HG02981 (cell line): Measurements from ENCODE around the gene SYT9.
"Not testable (repeated sequence)": the region's sequence is repeated elsewhere in the genome, so short reads cannot be mapped to it uniquely, and the experiment has no call there.

ENCODE experiments used
- ATAC-seq: cut with Tn5 transposase; IDR thresholded peaks from one replicate; pipeline ENCODE4 v1.9.1; 2021; ENCODE audit warnings: mild to moderate bottlenecking, moderate library complexity; ENCODE audit not compliant: unreplicated experiment

SYT9 gene

DNA sequence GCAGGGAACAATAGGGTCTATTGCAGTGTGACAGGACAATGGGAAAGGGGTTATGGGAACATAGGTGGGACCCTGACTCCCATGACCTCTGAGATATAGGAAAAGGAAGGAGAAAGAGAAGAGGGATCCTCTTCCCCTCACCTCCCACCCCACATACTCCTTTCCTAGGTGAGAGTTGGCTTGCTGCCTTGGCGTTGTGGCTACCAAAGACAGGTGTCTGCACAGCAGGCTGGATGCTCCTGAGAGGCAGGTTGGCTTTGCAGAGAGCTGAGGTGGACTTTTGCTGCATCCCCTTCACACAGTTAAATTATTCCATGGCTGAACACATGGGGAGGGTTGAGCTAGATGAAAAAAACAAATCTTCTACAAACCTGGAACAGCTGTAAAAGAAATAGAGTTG, 80.7 kb downstream of the SYT9 start:
- no peak for ATAC-seq

DNA sequence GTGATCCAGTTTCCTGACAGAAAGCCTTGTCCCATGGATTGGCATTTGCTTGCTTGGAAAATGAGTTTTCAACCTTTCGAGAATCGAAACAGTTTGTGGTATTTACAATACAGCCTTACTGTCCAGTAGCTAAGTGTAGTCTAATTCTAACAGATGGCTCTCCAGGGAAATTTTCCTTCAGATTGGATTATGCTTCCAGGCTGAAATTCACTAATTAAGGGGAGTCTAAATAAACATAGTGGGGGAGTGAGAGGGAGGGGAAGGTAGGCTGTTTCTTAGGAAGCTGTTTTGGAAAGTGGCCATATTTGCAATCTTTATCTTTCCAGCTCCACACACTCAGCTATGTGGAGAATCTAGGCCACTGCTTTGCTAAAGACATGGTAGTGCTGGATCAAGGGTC, 81.3 kb downstream of the SYT9 start:
- ATAC-seq = no peak

DNA sequence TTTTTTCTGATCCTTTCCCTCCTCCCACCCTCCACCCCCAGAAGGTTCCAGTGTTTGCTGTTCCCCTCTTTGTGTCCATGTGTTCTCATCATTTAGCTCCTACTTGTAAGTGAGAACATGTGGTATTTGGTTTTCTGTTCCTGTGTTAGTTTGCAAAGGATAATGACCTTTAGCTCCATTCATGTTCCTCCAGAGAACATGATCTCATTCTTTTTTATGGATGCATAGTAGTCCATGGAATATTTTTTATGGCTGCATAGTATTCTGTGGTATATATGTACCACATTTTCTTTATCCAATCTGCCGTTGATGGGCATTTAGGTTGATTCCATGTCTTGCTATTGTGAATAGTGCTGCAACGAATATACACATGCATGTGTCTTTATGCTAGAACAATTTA, 83.7 kb downstream of the SYT9 start:
- ATAC-seq = not testable (repeated sequence)

DNA sequence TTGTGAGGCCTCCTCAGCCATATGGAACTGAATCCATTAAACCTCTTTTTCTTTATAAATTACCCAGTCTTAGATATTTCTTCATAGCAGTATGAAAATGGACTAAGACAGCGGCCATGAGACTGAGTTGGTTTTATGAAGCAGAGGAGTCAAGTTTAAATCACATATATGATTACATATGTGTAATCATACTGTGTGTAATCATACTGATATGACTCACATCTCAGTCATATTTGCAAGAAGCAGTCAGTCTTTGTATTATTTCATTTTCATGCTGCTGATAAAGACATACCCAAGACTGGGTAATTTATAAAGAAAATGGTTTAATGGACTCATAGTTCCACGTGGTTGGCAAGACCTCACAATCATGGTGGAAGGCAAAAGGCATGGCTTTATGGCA, 89.8 kb downstream of the SYT9 start:
- ATAC-seq = no peak

DNA sequence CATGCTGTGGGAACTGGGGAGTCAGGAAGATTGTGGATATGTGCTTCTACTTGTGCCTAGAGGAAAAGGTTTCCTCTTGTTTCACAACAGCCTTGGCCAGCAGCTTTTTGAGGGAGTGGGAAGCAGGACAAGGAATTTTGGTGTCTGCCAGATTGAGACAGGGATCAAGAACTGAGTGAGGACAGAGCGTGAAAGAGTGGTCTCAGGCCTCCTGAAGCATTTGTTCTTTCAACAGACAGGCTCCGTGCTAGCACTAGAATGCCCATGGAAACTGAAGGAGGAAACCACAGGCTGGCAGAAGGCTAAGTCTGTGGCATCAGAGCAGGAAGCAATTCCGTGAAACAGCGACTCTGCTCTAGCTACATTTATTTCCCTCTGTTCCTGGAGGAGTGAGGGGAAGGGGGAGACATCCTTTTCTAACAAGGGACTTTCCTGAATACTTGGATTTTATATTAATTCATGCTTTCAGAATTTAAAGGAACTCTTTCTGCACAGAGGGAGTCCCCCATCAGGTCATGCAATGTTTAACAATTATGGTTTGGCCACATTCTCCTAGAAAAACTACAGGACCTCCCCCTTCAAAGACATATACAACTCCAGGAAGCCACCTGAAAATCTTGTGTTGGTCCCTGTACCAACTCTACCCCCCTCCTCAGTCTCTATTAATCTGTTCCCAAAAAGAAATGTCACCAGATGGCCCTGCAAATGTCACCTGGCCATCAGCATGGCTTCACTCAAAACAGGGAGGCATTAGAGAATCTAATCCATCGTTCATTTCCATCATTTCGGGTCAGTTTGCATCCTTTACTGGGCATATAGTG, 96.1 kb downstream of the SYT9 start:
- no peak for ATAC-seq

DNA sequence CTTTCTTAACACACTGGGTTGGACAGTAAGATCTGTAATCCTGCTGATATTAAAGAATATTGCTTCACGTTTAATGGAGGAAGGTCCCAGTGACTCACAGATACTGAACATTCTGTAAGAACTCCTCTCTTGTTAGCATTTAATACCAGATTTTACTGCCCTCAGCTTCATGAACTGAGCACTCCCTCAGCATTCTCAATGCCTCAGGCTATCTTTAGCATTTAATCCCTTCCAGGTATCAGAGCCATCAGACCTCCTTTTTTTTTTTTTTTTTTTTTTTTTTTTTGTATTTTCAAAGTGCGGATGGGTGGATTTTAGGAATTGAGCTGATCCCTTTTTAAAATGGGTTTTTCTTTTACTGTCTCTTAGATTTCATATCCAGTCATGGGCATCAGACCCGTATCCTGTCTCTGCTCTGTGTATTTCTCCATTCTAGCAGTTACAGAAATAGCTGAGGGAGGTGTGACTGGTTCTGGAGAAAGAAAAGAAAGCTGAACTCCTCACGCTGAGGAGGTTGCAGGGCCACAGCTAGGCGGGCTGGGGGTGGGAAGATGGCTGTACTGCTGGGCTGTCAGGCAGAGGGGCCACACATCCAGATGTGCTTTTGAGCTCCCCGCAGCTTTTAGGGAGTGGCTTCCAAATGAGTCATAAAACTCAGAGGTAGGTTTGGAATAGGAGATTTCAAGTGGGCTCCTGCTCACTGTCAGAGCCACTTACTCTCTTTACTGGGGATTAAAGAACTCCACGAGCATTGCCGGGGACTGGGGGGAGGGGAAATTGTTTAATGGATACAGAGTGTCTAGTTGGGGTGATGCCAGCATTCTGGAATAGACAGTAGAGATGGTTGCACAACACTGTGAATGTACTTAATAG, 97.0 kb downstream of the SYT9 start:
- ATAC-seq = no peak

DNA sequence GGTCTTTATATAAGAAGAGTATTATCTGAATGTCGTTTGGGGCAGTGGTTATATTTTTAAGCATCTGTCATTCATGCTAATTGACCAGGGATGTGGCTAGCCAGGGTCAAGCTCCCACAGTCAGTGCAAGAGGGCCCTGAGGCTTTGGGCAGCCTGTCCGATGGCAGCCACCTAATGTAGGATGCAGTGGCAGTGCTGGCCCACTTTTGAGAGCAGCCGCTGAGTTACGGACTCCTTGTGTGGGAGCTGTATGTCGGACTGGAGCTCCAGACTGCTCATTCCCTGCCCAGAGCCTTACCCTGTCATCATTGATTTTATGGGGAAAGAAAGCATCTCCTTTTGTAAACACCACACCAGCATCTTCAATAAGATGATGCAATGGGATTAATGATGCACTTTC, 99.5 kb downstream of the SYT9 start:
- ATAC-seq = no peak

DNA sequence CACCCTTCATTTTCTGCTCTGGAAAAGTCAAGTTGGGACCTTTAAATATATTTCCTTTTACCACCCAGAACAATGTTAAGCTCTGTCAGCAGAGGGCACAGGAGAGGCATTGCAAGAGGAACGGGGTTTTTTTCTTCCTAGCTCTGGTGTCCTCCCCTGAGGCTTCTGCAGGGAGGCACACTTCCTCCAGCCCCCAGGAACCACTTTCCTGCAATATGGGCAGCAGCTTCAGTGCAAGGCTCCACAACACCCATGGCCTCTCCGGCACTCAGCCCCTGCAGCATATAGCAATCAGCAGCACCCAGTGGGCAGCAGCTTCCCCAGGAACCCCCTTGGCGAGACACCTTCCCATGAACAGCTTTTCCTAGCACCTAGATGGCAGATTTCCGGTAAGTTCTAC, 101.4 kb downstream of the SYT9 start:
- ATAC-seq = no peak

DNA sequence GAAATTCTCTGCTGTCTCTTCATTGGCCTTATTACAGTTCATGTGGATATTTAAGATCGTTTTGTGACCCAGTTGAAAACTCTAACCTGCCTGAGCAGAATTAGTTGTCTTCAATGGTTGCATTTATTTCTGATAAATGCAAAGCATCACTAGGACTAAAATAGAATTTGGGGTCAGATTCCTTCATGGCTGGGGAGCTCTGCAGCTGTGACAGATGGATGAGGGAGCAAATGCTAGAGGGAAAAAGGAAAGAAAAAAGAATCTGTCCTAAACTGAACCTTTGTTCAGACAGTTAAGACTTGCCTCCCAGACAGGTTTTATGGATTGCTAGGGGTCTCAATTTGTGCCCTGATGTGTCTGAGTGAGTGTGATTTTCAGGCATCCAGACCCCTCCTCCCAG, 113.0 kb downstream of the SYT9 start:
- no peak for ATAC-seq

DNA sequence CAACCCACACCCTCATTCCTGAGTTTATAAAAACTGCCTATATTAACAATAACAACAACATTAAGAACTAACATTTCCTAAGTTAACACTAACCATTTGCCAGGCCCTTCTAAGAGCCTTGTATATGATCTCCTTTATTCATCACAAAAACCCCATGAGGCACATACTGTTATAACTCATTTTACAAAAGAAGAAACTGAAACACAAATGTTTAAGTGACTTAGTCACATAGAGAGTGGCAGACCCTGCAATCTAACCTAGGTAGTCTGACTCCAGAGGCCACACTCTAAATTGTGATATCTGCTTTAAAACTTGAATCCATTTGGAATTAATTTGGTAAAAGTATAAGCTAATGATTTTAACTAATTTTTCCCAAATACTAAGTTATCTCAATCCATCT, 116.1 kb downstream of the SYT9 start:
- no peak for ATAC-seq

DNA sequence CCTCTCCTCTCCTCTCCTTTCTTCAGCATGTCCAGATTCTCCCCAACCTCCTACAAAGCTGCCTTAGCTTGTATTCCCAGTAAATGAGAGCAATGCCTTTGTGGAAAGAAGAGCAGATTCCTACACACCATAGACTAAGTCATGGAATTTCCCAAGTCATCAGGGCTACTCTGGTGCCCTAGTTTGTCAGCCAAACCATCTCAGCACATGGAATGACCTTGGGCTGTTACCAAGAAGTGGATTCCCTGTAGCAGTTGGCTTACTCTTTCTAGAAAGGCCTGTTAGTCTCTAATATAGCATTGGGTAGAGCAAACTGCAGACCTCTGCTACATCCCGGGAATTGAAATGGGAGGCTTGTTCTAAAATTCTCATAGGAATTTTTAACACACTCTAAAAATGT, 124.7 kb downstream of the SYT9 start:
- no peak for ATAC-seq

DNA sequence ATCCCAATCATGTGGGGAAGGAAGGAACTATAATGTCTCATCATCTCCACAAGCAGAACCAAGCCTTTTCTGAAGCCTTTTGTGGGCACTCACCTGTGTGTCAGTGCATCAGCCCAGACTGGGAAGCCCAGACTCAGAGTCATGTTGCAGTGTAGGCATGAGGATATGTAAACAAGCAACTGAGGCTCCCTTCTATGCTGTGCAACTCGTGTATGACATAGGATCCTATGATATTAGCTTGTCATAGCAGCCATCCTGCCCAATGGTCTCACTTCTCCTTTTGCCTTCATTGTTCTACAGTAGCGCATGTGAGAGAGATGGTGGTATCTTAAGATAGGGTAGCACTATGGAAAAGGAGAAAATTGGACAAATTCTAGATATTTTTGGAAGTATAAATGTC, 130.2 kb downstream of the SYT9 start:
- no peak for ATAC-seq

DNA sequence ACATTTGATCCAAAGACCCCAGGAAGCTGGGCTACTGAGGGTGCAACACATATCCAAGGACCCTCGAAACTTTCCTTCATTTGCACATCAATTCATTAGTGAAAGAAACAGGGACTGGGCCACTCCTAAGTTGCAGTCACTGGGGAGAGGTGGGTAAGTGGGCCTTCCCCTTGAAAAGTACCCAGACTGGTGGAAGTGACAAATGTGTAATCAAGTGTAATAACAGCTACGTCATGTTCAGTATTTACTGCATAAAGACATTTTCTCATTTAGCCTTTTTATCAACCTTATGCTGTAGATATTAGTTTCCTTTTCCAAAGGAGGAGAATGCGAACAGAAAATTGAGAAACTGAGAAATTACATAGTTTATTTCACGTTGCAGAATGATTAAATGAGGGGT, 131.7 kb downstream of the SYT9 start:
- no peak for ATAC-seq

DNA sequence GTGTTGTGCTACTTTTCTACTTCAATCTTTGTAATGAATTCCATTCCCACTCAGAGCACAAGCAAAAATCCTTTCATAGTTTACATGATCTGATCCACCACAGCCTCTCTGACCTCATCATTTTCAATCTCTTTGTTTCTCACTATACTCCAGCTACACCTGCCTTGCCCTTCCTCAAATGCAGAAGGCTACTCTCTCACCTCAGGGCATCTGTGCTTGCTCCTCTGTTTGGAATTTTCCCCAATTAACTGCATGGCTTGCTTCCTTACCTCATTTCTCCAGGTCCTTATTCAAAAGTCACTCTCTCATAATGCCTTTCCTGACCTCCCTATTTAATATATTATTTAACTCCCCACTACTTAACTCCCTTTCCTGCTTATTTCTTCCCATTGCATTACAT, 133.0 kb downstream of the SYT9 start:
- ATAC-seq = no peak

DNA sequence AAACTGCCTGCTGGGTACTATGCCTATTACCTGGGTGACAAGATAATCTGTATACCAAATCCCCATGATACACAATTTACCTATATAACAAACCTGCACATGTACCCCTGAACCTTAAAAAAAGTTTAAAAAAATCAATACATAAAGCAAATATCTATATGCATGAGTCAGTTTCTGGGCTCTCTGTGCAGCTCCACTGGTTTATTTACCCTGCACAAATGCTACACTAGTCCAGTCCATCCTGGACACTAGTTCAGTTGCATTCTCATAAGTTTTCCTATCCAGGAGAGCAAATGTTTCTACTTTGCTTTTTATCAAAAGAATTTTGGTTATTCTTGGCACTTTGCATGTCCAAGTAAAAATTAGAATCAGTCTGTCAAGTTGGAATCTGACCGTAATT, 133.8 kb downstream of the SYT9 start:
- ATAC-seq = no peak

DNA sequence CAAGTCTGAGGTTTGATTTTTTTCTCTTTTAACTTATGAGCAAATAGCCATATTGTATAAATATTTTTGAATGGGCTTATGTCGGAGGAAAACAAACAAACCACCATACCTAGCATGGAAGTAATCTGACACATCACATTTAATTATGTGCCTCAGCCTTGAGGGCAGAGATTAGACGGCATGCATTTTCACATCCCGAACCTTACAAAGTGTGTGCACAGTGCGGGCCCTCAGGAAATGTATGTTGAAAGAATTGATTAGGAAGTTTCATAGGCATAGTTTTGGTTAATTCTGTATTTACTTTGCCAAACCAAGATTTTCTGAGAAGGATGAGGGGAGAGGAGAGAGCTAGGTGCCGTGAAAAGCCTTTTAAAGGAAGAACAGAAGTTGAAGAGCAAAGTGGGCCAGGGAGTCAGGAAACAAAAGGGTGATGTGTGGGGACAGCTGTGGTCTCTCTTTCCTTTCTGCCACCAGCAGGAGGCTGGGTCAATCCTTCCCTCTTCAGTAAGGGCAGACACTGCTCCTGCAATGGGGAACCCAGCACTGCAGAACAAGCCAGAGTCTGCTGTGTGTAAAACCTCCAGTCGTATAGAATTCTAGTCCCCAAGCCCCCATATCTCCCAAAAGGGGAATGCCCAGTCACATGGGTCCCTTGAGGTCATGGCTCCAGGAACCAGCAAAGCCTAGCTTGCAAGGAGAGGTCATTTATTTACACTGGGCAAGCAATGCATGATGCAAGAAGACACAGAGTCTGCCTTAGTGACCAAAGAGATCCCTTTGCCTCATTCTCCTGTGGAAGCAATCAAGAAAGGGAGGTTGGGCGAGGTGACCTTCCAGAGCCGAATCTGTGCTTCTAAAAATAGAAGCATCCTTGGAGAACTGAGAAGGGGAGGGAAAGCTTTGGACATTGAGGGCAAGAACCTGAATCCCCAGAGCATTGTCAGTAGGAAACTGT, 162.5 kb downstream of the SYT9 start:
- no peak for ATAC-seq

DNA sequence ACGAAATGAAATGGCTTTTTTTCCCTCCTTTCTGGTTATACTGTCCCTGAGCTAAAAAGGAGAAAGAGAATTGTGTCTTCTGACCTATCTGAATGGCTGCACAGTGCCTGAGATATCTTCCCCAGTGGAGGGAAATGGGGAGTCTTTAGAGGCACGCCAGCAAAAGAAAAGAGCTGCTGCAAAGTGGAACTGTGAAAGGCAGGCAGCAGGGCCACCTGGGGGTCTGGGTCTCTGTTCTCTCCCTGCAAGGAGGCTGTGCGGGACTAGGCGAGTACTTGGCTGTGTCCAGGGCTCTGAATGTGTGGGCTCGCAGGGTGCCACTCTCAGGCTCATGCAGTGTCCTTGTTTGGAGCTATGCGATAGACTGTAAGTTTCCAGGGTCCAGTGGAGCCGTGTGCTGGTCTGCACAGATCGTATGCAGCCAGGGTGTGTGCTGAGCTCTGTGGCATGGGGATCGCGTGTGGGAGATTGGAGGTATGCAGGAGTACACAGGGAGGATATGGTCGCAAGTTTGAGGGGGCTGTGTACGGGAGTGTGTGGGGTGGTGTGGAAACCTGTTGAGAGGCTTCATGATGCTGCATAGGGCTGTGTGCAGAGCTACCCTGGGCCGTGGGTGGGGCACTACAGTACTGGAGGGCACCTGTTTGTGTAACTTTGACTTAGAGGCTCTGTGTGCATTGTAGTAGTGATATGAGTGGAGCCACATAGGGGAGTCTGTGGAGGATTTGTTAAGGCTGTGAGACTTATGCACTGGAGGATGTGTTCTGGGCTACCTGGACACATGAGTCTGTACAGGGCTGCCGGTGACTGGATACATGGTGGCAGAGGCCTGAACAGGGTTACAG, 163.5 kb downstream of the SYT9 start:
- ATAC-seq = no peak

DNA sequence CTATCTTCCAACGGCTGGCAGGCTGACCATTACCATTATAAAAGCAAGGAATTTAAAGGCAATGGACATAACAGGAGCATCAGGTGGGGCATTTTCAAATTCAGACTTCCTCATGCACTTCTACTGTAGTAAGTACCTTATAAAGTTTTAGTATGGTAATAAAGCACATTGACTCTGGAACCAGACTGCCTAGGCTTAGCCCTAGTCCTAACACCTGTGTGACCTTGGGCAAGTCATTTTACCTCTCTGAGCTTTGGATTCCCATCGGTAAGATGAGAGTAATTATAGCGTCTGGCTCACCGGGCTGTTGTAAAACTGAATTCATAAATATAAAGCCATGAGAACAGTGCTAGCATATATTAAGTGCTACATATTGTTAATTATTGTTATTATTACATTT, 164.4 kb downstream of the SYT9 start:
- ATAC-seq = no peak

DNA sequence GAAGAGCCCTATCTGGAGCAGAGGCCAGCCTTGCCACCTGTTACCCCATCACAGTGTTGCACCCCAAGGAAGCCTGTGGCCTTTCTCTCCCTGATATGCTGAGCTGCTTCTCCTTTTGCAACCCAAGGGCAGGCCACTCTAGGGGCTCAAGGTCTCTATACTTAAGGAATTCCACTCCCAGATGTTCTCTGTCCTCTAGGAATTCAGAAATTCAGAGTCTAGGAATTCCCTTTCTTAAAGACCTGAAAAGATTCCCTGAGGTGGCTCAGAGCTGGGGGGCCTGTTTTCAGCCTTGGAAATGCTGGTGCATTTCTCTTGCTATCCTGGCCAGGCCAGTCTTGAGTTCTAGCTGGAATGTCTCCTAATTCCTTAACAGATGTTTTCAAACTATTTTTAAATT, 165.6 kb downstream of the SYT9 start:
- no peak for ATAC-seq

DNA sequence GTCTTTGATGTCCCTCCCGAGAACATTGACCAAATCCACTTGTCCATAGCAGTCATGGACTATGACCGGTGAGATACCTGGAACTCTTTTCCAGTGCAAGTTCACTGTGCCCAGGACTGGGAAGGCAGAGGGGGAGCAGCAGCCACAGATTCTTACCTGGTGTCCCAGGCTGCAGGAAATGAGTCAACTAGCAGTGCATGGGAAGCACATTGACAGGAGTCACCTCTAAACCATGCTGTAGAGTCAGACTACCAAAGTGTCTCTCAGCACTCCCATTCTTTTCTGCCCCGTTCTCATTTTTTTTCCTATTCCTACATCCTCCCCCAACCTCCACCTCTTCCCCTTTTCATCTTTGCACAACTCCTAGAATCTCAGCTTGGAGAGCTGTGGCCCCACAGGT, 166.4 kb downstream of the SYT9 start:
- no peak for ATAC-seq
